Panc1 (cell line): ENCODE data around the gene IQCN. TPM values are rescaled to one million over a fixed set of nuclear protein-coding genes. Genes with fewer than 3 reads are reported as not detected.

Experiments
- ATAC-seq: fragments of 200-7000 bp; cut with Tn5 transposase; 2 replicates; pipeline ENCODE4 v1.9.1; 2020; ENCODE audit warnings: mild to moderate bottlenecking, moderate library complexity
- BruUV-seq: library from RNA; stranded (reverse); fragments of 400-500 nt; replicated peaks from 2 replicates; lab custom pipeline; 2021; lab: Mats Ljungman, UMichigan
- CTCF ChIA-PET: fragments of 300-600 bp; sonication (Branson Sonifier 250); formaldehyde crosslinking; loops from one replicate; lab custom pipeline; 2022; ENCODE audit warnings: antibody characterized with exemption; lab: Charles Lee
- POLR2A ChIA-PET: fragments of 300-600 bp; sonication (Branson Sonifier 250); formaldehyde crosslinking; loops from one replicate; lab custom pipeline; 2022; ENCODE audit warnings: antibody characterized with exemption; lab: Charles Lee
- DNase-seq: peaks from one replicate; pipeline ENCODE4 v3.0.0-alpha.2; 2010; ENCODE audit warnings: low read depth, low spot score
- H3K27ac ChIP-seq: 2 replicates; pipeline ENCODE4 v1.5.1; 2011; ENCODE audit warnings: mild to moderate bottlenecking, low read length, inconsistent platforms
- H3K27me3 ChIP-seq: fragments of 200-500 bp; sonication (Bioruptor generic); 2 replicates; pipeline ENCODE4 v1.6.0; 2014; ENCODE audit warnings: low read length, inconsistent platforms; ENCODE audit not compliant: control insufficient read depth, insufficient read depth
- H3K36me3 ChIP-seq: fragments of 200-500 bp; sonication (Bioruptor generic); 2 replicates; pipeline ENCODE4 v1.5.1; 2014; ENCODE audit warnings: inconsistent platforms, mild to moderate bottlenecking, low read length, moderate library complexity; ENCODE audit not compliant: control insufficient read depth, insufficient read depth
- H3K4me1 ChIP-seq: 2 replicates; pipeline ENCODE4 v1.5.1; 2011; ENCODE audit warnings: inconsistent platforms, mild to moderate bottlenecking, low read length, moderate library complexity; ENCODE audit not compliant: control insufficient read depth, insufficient read depth
- H3K4me3 ChIP-seq, 2 experiments: 2 replicates each; pipeline ENCODE4 v1.5.1; 2011 to 2012; ENCODE audit warnings: low read depth in 2 of 2, low read length in 2 of 2, mild to moderate bottlenecking in 2 of 2, inconsistent platforms in 1 of 2, moderate library complexity in 1 of 2
- H3K9me3 ChIP-seq: fragments of 200-500 bp; sonication (Bioruptor generic); 2 replicates; pipeline ENCODE4 v1.5.1; 2014; ENCODE audit warnings: low read depth, mild to moderate bottlenecking, inconsistent platforms, low read length, moderate library complexity; ENCODE audit not compliant: control insufficient read depth, insufficient read depth
- POLR2AphosphoS5 ChIP-seq: IDR thresholded peaks from 2 replicates; pipeline ENCODE4 v1.6.1; 2012; ENCODE audit warnings: mild to moderate bottlenecking, low read depth, low read length, moderate library complexity
- SIN3A ChIP-seq: IDR thresholded peaks from 2 replicates; pipeline ENCODE4 v1.6.1; 2012; ENCODE audit warnings: low read depth, mild to moderate bottlenecking, low read length, moderate library complexity, borderline replicate concordance; ENCODE audit not compliant: insufficient read depth
- TCF7L2 ChIP-seq: IDR thresholded peaks from 2 replicates; pipeline ENCODE4 v1.6.1; 2011; ENCODE audit warnings: mild to moderate bottlenecking, low read depth, low read length, inconsistent platforms
- in situ Hi-C: cut with HindIII; loops from 2 replicates; pipeline ENCODE4 v1.10.0; 2016; ENCODE audit warnings: low sequenced_read_pairs, low pct_unique_long_range_greater_than_20kb
- intact Hi-C: fragments of 100-400 bp; cut with micrococcal nuclease; formaldehyde crosslinking; loops from one replicate; pipeline ENCODE4 v1.10.0; 2022; ENCODE audit not compliant: unreplicated experiment
- total RNA-seq: library from RNA; stranded (reverse); gene quantifications from one replicate; pipeline ENCODE4 v1.2.1, GENCODE V29; 2021; ENCODE audit not compliant: unreplicated experiment
- TF ChIP-seq, protein P1 (sequence below), 2 experiments: IDR thresholded peaks; 2 replicates each; pipeline ENCODE4 v1.6.1; 2011 to 2012; ENCODE audit warnings: low read depth in 2 of 2, control low read depth in 1 of 2, low read length in 1 of 2, mild to moderate bottlenecking in 1 of 2, moderate library complexity in 1 of 2; ENCODE audit not compliant: insufficient read depth in 1 of 2
- TF ChIP-seq, protein P2 (sequence below): fragments of 450-650 bp; IDR thresholded peaks from 2 replicates; pipeline ENCODE4 v1.5.1; 2017; ENCODE audit warnings: mild to moderate bottlenecking

Gene IQCN
- total RNA-seq, 1 experiment from 2014 or later = 2.5 TPM

DNA sequence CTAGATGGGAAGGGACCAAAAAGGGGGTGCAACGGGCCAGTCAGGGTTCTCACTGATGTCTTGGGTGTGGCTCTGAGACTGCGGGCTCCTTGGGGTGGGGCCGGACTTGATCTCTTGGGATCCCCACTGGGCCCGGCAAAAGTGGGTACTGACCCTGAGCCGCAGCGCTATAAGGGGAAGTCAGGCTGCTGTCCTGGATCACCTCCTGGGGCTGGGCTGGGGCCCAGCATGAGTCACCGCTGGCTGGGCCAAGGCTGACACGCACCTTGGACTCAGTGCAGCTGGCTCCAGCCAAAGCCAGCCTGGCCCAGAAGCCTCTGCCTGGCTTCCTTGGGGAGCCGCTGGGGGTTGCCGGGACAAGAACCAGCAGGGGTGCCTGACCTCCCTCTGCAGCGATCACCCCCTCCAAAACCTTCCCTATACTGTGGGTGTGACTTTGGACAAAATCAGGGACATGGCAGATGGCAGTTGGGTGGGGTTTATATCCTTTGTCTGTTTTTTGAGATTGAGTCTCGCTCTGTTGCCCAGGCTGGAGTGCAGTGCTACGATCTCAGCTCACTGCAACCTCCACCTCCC lies 617 bp upstream of the IQCN start:
- ChIA-PET CTCF (interaction anchor here (1.2 kb wide), 1 partner anchor 54 kb away, joined by 4 read pairs; no protein-coding TSS in a partner anchor), POLR2A (interaction anchor here (0.6 to 0.9 kb wide), 4 partner anchors 29 to 280 kb away, joined by 3 to 9 read pairs (median 3); no protein-coding TSS in a partner anchor)
- Histone ChIP-seq H3K27ac (peak overlapping the region; percentile 88), H3K36me3 (no peaks in the 10 kb centered on the region; the same call in 1 of the 2 replicates), H3K27me3 (no peaks in the 10 kb centered on the region), H3K4me1 (peaks cover 37% of the 10 kb centered on the region), H3K9me3 (no peaks in the 10 kb centered on the region), H3K4me3 (peak overlapping the region in 1 of 2 experiments; percentile 11; a peak in 1 of 4 replicates)
- intact Hi-C loops = no loop called here
- ATAC-seq (peak; percentile 88), DNase-seq (no peak)
- in situ Hi-C loops = no loop called here
- no TSS peak for BruUV-seq
- TF ChIP-seq, protein P1, sequence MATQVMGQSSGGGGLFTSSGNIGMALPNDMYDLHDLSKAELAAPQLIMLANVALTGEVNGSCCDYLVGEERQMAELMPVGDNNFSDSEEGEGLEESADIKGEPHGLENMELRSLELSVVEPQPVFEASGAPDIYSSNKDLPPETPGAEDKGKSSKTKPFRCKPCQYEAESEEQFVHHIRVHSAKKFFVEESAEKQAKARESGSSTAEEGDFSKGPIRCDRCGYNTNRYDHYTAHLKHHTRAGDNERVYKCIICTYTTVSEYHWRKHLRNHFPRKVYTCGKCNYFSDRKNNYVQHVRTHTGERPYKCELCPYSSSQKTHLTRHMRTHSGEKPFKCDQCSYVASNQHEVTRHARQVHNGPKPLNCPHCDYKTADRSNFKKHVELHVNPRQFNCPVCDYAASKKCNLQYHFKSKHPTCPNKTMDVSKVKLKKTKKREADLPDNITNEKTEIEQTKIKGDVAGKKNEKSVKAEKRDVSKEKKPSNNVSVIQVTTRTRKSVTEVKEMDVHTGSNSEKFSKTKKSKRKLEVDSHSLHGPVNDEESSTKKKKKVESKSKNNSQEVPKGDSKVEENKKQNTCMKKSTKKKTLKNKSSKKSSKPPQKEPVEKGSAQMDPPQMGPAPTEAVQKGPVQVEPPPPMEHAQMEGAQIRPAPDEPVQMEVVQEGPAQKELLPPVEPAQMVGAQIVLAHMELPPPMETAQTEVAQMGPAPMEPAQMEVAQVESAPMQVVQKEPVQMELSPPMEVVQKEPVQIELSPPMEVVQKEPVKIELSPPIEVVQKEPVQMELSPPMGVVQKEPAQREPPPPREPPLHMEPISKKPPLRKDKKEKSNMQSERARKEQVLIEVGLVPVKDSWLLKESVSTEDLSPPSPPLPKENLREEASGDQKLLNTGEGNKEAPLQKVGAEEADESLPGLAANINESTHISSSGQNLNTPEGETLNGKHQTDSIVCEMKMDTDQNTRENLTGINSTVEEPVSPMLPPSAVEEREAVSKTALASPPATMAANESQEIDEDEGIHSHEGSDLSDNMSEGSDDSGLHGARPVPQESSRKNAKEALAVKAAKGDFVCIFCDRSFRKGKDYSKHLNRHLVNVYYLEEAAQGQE (IDR thresholded peaks at IDR 0.05; ENCODE audit: insufficient read depth in 1 of 2, low read depth in 2 of 2, low read length in 1 of 2) = no peak
- TF ChIP-seq, protein P2, sequence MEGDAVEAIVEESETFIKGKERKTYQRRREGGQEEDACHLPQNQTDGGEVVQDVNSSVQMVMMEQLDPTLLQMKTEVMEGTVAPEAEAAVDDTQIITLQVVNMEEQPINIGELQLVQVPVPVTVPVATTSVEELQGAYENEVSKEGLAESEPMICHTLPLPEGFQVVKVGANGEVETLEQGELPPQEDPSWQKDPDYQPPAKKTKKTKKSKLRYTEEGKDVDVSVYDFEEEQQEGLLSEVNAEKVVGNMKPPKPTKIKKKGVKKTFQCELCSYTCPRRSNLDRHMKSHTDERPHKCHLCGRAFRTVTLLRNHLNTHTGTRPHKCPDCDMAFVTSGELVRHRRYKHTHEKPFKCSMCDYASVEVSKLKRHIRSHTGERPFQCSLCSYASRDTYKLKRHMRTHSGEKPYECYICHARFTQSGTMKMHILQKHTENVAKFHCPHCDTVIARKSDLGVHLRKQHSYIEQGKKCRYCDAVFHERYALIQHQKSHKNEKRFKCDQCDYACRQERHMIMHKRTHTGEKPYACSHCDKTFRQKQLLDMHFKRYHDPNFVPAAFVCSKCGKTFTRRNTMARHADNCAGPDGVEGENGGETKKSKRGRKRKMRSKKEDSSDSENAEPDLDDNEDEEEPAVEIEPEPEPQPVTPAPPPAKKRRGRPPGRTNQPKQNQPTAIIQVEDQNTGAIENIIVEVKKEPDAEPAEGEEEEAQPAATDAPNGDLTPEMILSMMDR = no peak
- peak; percentile 66; the same call in 1 of the 2 replicates for TF ChIP-seq POLR2AphosphoS5

DNA sequence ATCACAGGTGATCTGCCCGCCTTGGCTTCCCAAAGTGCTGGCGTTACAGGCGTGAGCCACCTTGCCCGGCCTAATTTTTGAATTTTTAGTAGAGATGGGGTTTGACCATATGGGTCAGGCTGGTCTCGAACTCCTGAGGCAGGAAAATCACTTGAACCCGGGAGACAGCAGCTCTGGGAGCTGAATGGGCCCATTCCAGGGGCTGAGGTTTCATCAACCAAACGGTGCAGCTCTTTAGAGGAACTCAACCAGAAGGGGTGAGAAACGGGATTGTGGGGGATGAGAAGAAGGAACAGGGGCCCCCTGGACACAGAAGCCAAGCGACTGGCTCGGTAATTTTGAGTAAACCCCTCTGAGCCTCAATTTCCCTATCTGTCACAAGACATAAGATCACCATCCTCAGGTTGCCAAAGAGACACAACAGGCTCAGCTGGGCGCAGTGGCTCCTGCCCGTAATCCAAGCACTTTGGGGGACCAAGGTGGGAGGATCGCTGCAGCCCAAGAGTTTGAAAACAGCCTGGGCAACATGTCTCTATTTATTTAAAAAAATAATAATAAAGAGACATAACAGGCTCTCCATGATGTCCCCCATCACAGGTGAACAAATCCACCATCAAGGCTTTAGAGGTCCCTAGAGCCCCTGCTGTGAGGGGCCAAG lies 562 bp downstream of the IQCN start:
- Histone ChIP-seq H3K36me3 (no peaks in the 10 kb centered on the region), H3K27ac (peak overlapping the region; percentile 88), H3K4me3 (no peak overlapping the region), H3K27me3 (no peaks in the 10 kb centered on the region), H3K4me1 (peaks cover 35% of the 10 kb centered on the region), H3K9me3 (no peaks in the 10 kb centered on the region)
- ChIA-PET CTCF (interaction anchor here (0.6 kb wide), 1 partner anchor 74 kb away, joined by 3 read pairs; no protein-coding TSS in a partner anchor), POLR2A (interaction anchor here (0.6 kb wide), 1 partner anchor 19 kb away, joined by 4 read pairs; no protein-coding TSS in a partner anchor)
- no TSS peak for BruUV-seq
- no peak for DNase-seq
- intact Hi-C loops = no loop called here
- ATAC-seq = no peak
- TF ChIP-seq TCF7L2 (no peak), SIN3A (no peak), POLR2AphosphoS5 (no peak)
- TF ChIP-seq, protein P2 = no peak
- TF ChIP-seq, protein P1 (IDR thresholded peaks at IDR 0.05; ENCODE audit: insufficient read depth in 1 of 2, low read depth in 2 of 2, low read length in 1 of 2) = no peak
- in situ Hi-C loops = no loop called here
